NCI-H460 (cell line): ENCODE data around the gene U2AF2. TPM values are rescaled to one million over a fixed set of nuclear protein-coding genes. Genes with fewer than 3 reads are reported as not detected.

ENCODE experiments used
- DNase-seq: peaks from one replicate; pipeline ENCODE4 v3.0.0-alpha.2; 2016; ENCODE audit warnings: low read depth; ENCODE audit errors: extremely low read depth
- total RNA-seq: library from RNA; depleted of rRNA; stranded (reverse); fragments of >200 nt; shearing (Covaris generic); gene quantifications from 2 replicates; pipeline ENCODE4 v1.2.3, GENCODE V29; 2014

The U2AF2 gene
- total RNA-seq, 1 experiment from 2014 or later: 72.4 TPM

- peak; percentile 98 for DNase-seq
Observed at GRCh38 chr19:55654323-55654867, 440 bp upstream of the U2AF2 start.

GRCh38 chr19:55655648-55656040 is 809 bp downstream of the U2AF2 start:
- DNase-seq: no peak

GRCh38 chr19:55656552-55656951 is 1.7 kb downstream of the U2AF2 start:
- no peak for DNase-seq

DNA sequence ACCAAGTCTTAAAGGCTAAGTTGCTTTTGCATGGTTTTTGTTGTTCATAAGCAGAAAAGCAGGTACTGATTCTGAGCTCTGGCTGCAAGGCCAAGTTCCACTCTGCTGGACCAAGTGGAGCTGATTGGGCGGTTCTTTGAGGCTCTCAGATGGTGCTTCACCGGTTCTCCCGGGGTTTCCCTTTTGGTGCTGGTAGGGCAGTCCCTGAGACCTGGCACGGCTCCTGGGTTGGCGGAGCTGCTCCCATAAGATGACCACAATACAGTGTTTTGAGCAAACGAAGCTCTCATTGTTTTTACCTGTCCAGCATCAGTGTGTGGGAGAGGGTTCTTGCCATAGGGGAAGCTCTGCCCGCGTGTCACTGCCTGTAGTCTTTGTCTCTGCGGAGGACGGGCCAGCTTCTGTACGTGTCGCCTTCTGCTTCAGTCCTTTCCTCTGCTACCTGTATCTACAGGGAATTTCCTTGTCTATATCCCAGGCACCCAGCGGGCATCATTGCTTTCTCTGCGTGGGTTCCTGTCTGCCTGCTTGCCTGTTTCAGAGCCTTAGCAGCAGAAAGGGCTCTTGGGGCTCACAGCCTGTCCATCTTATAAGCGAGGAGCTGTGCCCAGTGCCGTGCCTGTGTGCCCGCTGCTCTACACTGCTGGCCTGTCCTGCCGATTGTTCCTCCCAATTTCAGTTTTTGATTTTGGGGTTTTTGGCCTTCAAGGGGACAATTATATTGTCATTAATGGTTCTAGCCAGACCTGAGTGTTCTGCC is 2.3 kb downstream of the U2AF2 start:
- DNase-seq: no peak

- DNase-seq: no peak
Observed at GRCh38 chr19:55658846-55659459, 4.1 kb downstream of the U2AF2 start.

DNA sequence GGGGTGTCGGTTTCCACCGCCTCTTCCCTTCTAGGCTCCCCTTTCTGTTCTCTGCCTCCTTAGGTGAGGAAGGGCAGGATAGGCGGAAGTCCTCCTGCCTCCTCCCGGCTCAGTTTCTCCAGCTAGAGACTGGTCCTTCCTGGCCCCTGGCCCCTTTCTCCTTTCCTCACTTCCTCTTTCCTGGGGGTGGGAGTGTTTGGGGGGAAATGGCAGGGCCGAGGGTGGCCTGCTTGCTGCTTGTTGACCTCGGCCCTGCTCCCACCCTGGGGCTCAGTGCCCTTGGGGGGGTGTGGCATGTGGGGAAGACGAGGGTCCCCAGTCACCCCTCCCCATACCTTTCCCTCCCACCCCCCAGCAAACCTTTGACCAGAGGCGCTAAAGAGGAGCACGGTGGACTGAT is 5.0 kb downstream of the U2AF2 start:
- DNase-seq: no peak

GRCh38 chr19:55660404-55660803 is 5.6 kb downstream of the U2AF2 start:
- DNase-seq: no peak

DNA sequence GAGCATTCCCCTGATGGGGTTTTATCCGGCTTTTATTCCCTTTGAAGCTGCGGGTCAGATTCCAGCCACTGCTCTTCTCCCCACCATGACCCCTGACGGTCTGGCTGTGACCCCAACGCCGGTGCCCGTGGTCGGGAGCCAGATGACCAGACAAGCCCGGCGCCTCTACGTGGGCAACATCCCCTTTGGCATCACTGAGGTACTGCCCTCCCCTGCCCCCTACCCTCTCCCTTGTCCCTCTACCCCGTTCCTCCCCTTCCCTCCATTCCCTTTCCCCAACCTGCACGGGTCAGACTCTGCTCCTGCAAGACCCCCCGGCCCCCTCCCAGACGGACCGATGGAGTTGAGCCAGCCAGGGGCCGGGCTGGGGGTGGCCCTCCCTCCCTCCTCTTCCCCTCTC is 6.2 kb downstream of the U2AF2 start:
- DNase-seq: no peak

- no peak for DNase-seq
Observed at GRCh38 chr19:55661826-55662225, 7.0 kb downstream of the U2AF2 start.

- DNase-seq: no peak
Observed at GRCh38 chr19:55663846-55664536, 9.2 kb downstream of the U2AF2 start.

- no peak for DNase-seq
Observed at GRCh38 chr19:55666343-55667005, 11.6 kb downstream of the U2AF2 start.

GRCh38 chr19:55667006-55667381 is 12.2 kb downstream of the U2AF2 start:
- DNase-seq: no peak

DNA sequence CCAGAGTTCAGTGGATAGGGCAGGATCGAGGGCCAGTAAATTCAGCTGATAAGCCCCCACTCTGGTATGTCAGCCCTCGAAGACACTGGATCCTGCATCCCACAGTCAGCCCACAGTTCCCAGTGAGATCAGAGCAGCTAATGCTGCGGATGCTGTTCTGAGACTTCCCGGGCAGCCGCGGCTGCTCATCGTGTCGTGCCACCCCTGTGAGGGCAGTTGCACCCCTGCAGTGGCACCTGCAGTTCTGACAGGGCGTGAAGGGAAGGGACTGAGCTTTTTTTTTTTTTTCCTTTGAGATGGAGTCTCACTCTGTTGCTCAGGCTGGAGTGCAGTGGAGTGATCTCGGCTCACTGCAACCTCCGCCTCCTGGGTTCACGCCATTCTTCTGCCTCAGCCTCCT is 12.7 kb downstream of the U2AF2 start:
- DNase-seq: no peak

DNA sequence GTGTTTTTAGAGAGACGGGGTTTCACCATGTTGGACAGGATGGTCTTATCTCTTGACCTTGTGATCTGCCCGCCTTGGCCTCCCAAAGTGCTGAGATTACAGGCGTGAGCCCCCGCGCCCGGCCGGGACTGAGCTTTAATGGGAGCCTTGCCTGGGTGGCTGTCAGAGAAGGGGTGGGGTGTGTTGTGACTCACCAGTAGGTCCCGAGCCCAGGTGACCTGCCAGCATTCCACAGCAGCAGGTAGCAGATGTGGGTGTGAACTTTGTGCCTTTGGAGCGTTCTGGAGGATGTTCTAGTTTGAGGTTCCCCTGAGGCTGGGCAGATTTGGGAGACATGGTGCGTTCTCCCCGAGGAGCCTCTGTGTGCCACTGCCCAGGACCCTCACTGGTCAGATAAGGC is 13.1 kb downstream of the U2AF2 start:
- no peak for DNase-seq

DNA sequence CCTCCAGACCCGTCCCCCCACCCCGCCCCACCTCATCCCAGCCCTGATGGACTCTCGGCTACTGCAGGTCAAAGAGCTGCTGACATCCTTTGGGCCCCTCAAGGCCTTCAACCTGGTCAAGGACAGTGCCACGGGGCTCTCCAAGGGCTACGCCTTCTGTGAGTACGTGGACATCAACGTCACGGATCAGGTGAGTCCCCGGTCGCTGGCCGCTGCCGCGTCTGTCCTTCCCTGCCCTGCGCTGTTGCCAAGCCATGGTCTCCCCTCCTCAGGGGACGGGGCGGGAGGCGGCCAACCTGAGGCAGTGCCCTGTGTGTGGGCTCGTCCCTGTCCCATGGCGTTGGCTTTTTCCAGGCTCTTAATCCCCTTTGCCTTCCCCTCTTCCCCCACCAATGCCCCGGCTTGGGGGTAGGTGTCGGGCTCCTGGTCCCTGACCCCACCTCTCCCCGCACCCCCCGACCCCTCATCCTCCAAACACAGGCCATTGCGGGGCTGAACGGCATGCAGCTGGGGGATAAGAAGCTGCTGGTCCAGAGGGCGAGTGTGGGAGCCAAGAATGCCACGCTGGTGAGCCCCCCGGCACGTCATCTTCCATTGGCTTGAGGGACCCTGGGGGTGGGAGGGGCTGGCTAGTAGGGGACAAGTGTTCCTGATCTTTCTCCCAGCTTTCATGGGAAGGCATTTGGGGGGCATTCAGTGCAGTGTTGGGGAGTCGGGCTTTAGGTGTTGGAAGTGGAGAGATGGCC is 13.9 kb downstream of the U2AF2 start:
- DNase-seq: no peak

DNA sequence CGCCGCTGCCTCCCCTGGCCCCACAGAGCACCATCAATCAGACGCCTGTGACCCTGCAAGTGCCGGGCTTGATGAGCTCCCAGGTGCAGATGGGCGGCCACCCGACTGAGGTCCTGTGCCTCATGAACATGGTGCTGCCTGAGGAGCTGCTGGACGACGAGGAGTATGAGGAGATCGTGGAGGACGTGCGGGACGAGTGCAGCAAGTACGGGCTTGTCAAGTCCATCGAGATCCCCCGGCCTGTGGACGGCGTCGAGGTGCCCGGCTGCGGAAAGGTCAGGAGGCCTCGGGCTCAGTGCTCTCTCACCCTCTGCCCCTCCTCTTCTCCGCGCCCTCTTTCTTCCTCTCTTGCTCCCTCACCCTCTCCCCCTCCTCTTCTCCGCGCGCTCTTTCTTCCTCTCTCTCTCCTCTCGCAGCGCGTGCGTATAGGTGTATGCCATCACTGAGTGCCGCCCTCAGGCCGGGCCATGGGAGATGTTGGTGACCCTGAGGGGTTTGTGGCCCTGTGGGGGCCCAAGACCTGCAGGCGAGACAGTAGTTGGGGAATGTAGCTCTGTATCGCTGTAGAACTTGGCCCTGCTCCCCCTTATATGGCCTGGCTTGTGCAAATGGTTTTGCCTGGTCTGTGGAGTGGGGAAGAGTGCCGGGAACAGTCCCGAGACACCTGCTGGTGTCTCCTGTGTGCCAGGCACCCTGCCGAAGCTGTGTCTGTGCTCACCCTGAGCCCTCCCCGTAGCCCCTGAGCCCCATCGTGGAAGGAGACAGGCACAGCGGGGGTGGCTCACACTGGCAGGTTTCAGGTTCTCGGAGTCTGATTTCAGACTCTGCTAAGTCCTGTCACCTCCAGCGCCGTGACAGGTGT is 14.8 kb downstream of the U2AF2 start:
- no peak for DNase-seq

- no peak for DNase-seq
Observed at GRCh38 chr19:55670280-55671053, 15.6 kb downstream of the U2AF2 start.

DNA sequence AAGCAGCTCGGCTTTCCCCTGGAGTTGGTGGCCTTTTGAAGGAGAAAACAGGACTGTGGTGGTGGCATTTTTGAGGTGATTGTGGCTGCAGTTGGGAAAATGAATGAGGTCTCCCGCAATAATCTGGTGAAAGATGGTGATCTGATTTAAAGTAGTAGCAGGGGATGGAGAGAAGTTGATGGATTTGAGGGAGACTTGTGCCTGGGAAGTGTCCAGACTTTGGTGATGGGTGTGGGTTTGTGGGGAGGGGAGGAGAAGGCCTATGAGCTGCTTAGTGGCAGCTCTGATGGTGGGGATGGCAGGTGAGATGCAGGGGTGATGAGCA is 16.2 kb downstream of the U2AF2 start:
- DNase-seq: no peak

- no peak for DNase-seq
Observed at GRCh38 chr19:55672418-55672817, 17.6 kb downstream of the U2AF2 start.
